ENCODE results near the gene EP400. TPM values are rescaled to one million over a fixed set of nuclear protein-coding genes. Genes with fewer than 3 reads are reported as not detected.
"Not testable (repeated sequence)": the region's sequence is repeated elsewhere in the genome, so short reads cannot be mapped to it uniquely, and the experiment has no call there.

Gene EP400
- total RNA-seq, 2 experiments from 2014 or later = 45.6 to 46.1 TPM

GRCh38 chr12:131948166-131948712, 1.5 kb upstream of the EP400 start:
- no peaks in the 10 kb centered on the region for H3K27me3 Mint-ChIP-seq
- H3K27ac Mint-ChIP-seq = peak overlapping the region; percentile 62
- H3K4me3 Mint-ChIP-seq = no peak overlapping the region
- H3K9me3 Mint-ChIP-seq = no peaks in the 10 kb centered on the region
- ChIA-PET POLR2A (interaction anchor here (0.8 to 1.6 kb wide), 2 partner anchors 9 to 12 kb away, joined by 3 to 6 read pairs; no protein-coding TSS in a partner anchor), CTCF (interaction anchor here (1.0 kb wide), 1 partner anchor 18 kb away, joined by 3 read pairs; no protein-coding TSS in a partner anchor)
- peaks cover 29% of the 10 kb centered on the region for H3K4me1 Mint-ChIP-seq (ENCODE audit: low read depth)
- ATAC-seq (no peak), DNase-seq (no peak)
- peaks cover 29% of the 10 kb centered on the region for H3K36me3 Mint-ChIP-seq (ENCODE audit: low read depth)
- intact Hi-C loops (cut with micrococcal nuclease) = no loop called here
- TF ChIP-seq CTCF (IDR thresholded peaks at IDR 0.05) = no peak

- H3K4me3 Mint-ChIP-seq = peak overlapping the region; percentile 66
- ChIA-PET CTCF (interaction anchor here (1.0 kb wide), 1 partner anchor 19 kb away, joined by 3 read pairs; no protein-coding TSS in a partner anchor), POLR2A (interaction anchor here (0.8 to 2.5 kb wide), 6 partner anchors 9 to 20 kb away, joined by 3 to 10 read pairs (median 6); no protein-coding TSS in a partner anchor)
- peak overlapping the region; percentile 77 for H3K27ac Mint-ChIP-seq
- H3K4me1 Mint-ChIP-seq (ENCODE audit: low read depth) = peaks cover 35% of the 10 kb centered on the region
- H3K9me3 Mint-ChIP-seq; ATAC-seq; DNase-seq; intact Hi-C loops (cut with micrococcal nuclease); H3K27me3 Mint-ChIP-seq: not testable (repeated sequence)
- H3K36me3 Mint-ChIP-seq (ENCODE audit: low read depth) = peaks cover 23% of the 10 kb centered on the region
These were observed 870 bp upstream of the EP400 start for GRCh38 chr12:131948713-131949430.

GRCh38 chr12:131950182-131950913, 606 bp downstream of the EP400 start:
- H3K4me1 Mint-ChIP-seq (ENCODE audit: low read depth) = peaks cover 37% of the 10 kb centered on the region
- no peaks in the 10 kb centered on the region for H3K27me3 Mint-ChIP-seq
- H3K27ac Mint-ChIP-seq = peak overlapping the region; percentile 91
- CTCF ChIA-PET = no interaction called here
- H3K9me3 Mint-ChIP-seq = no peaks in the 10 kb centered on the region
- peaks cover 12% of the 10 kb centered on the region for H3K36me3 Mint-ChIP-seq (ENCODE audit: low read depth)
- ATAC-seq (peak; percentile 9), DNase-seq (peak; percentile 58)
- intact Hi-C loops (cut with micrococcal nuclease) = no loop called here
- TF ChIP-seq CTCF (IDR thresholded peaks at IDR 0.05) = no peak
- H3K4me3 Mint-ChIP-seq = peak overlapping the region; percentile 86
- POLR2A ChIA-PET = interaction anchor here (1.0 to 2.5 kb wide), 5 partner anchors 8 to 62 kb away, joined by 3 to 10 read pairs (median 6); no protein-coding TSS in a partner anchor

GRCh38 chr12:131953810-131954209, 4.1 kb downstream of the EP400 start:
- not testable (repeated sequence) for H3K9me3 Mint-ChIP-seq, H3K4me3 Mint-ChIP-seq

GRCh38 chr12:131954460-131954859, 4.7 kb downstream of the EP400 start:
- H3K4me3 Mint-ChIP-seq; POLR2A ChIA-PET; ATAC-seq; H3K27ac Mint-ChIP-seq; DNase-seq; H3K9me3 Mint-ChIP-seq; CTCF ChIA-PET; H3K27me3 Mint-ChIP-seq; intact Hi-C loops (cut with micrococcal nuclease): not testable (repeated sequence)
- peaks cover 48% of the 10 kb centered on the region for H3K4me1 Mint-ChIP-seq (ENCODE audit: low read depth)
- peaks cover 14% of the 10 kb centered on the region for H3K36me3 Mint-ChIP-seq (ENCODE audit: low read depth)

More at GRCh38 chr12:131953810-131954209, 4.1 kb downstream of the EP400 start:
- CTCF ChIA-PET; ATAC-seq; DNase-seq; H3K27ac Mint-ChIP-seq; POLR2A ChIA-PET; H3K27me3 Mint-ChIP-seq; intact Hi-C loops (cut with micrococcal nuclease): not testable (repeated sequence)
- H3K36me3 Mint-ChIP-seq (ENCODE audit: low read depth) = peaks cover 14% of the 10 kb centered on the region
- peaks cover 44% of the 10 kb centered on the region for H3K4me1 Mint-ChIP-seq (ENCODE audit: low read depth)

GRCh38 chr12:131959116-131959515, 9.4 kb downstream of the EP400 start:
- peaks cover 11% of the 10 kb centered on the region for H3K36me3 Mint-ChIP-seq (ENCODE audit: low read depth)
- peaks cover 59% of the 10 kb centered on the region for H3K4me1 Mint-ChIP-seq (ENCODE audit: low read depth)
- intact Hi-C loops (cut with micrococcal nuclease) = no loop called here
- ATAC-seq (no peak), DNase-seq (no peak)
- no peak for TF ChIP-seq CTCF (IDR thresholded peaks at IDR 0.05)
- POLR2A ChIA-PET = no interaction called here
- H3K27ac Mint-ChIP-seq = no peak overlapping the region
- H3K4me3 Mint-ChIP-seq = no peak overlapping the region
- CTCF ChIA-PET = interaction anchor here (1.1 kb wide), 1 partner anchor 15 kb away, joined by 3 read pairs; no protein-coding TSS in a partner anchor
- no peaks in the 10 kb centered on the region for H3K27me3 Mint-ChIP-seq
- no peaks in the 10 kb centered on the region for H3K9me3 Mint-ChIP-seq
